Activated CD8-positive, alpha-beta memory T cell treated with anti-CD3 and anti-CD28 coated beads, Interleukin-2, amount 10 ng/mL, durations not matched to agents 7 days and 5 days (primary cell): ENCODE measurements around the gene SLC39A13. TPM values are rescaled to one million over a fixed set of nuclear protein-coding genes. Genes with fewer than 3 reads are reported as not detected.

Source experiments
- ATAC-seq: fragments of 150-1000 bp; cut with Tn5 transposase; one replicate; pipeline ENCODE4 v1.10.0; 2021; ENCODE audit warnings: moderate library complexity
- CTCF ChIA-PET: fragments of 350-600 bp; sonication (Branson Sonifier 250); formaldehyde crosslinking; loops from one replicate; lab custom pipeline; 2021; ENCODE audit warnings: antibody characterized with exemption; lab: Charles Lee
- DNase-seq: peaks from one replicate; pipeline ENCODE4 v3.0.0-alpha.2; 2020
- H3K27ac Mint-ChIP-seq: one replicate; pipeline ENCODE4 v1.8.0; 2021; ENCODE audit warnings: mild to moderate bottlenecking, mixed read lengths
- H3K27me3 Mint-ChIP-seq: one replicate; pipeline ENCODE4 v1.8.0; 2021; ENCODE audit warnings: mixed read lengths
- H3K36me3 Mint-ChIP-seq: one replicate; pipeline ENCODE4 v1.8.0; 2021; ENCODE audit warnings: mild to moderate bottlenecking, mixed read lengths
- H3K4me1 Mint-ChIP-seq: one replicate; pipeline ENCODE4 v1.8.0; 2021; ENCODE audit warnings: mixed read lengths
- H3K4me3 Mint-ChIP-seq: one replicate; pipeline ENCODE4 v1.8.0; 2021; ENCODE audit warnings: mild to moderate bottlenecking, moderate library complexity, mixed read lengths
- H3K9me3 Mint-ChIP-seq: one replicate; pipeline ENCODE4 v1.8.0; 2022; ENCODE audit warnings: low read depth, mixed read lengths
- total RNA-seq, 2 experiments: library from RNA; stranded (reverse); gene quantifications; one replicate each; pipeline ENCODE4 v1.2.3, GENCODE V29; 2021

SLC39A13 gene
- total RNA-seq, 2 experiments from 2014 or later: 18.2 to 22.1 TPM

GRCh38 chr11:47388697-47389576 lies 19.5 kb upstream of the SLC39A13 start:
- Mint-ChIP-seq H3K4me3 (no peak overlapping the region), H3K27me3 (no peaks in the 10 kb centered on the region), H3K4me1 (peaks cover 19% of the 10 kb centered on the region), H3K36me3 (no peaks in the 10 kb centered on the region), H3K27ac (no peak overlapping the region), H3K9me3 (no peaks in the 10 kb centered on the region)
- ATAC-seq (no peak), DNase-seq (no peak)
- CTCF ChIA-PET: interaction anchor here (1.3 to 11.4 kb wide), 4 partner anchors 8 to 21 kb away, joined by 4 to 90 read pairs (median 30); partner anchors contain the start of gene SLC39A13

GRCh38 chr11:47389577-47390421 lies 18.6 kb upstream of the SLC39A13 start:
- Mint-ChIP-seq H3K27ac (peak overlapping the region; percentile 30), H3K4me3 (no peak overlapping the region), H3K36me3 (no peaks in the 10 kb centered on the region), H3K9me3 (no peaks in the 10 kb centered on the region), H3K27me3 (no peaks in the 10 kb centered on the region), H3K4me1 (peaks cover 28% of the 10 kb centered on the region)
- no peak for DNase-seq
- no peak for ATAC-seq
- CTCF ChIA-PET: interaction anchor here (1.8 to 11.4 kb wide), 3 partner anchors 9 to 20 kb away, joined by 6 to 90 read pairs (median 53); partner anchors contain the start of gene SLC39A13

- Mint-ChIP-seq H3K9me3 (no peaks in the 10 kb centered on the region), H3K36me3 (no peaks in the 10 kb centered on the region), H3K27me3 (no peaks in the 10 kb centered on the region), H3K27ac (no peak overlapping the region), H3K4me1 (peaks cover 31% of the 10 kb centered on the region), H3K4me3 (no peak overlapping the region)
- CTCF ChIA-PET: interaction anchor here (1.8 to 11.4 kb wide), 3 partner anchors 10 to 20 kb away, joined by 6 to 90 read pairs (median 53); partner anchors contain the start of gene SLC39A13
- ATAC-seq (no peak), DNase-seq (no peak)
Measured at GRCh38 chr11:47390422-47390760, 18.0 kb upstream of the SLC39A13 start.

- ATAC-seq: no peak
- Mint-ChIP-seq H3K36me3 (no peaks in the 10 kb centered on the region), H3K4me3 (no peak overlapping the region), H3K4me1 (peaks cover 35% of the 10 kb centered on the region), H3K27ac (no peak overlapping the region), H3K27me3 (no peaks in the 10 kb centered on the region), H3K9me3 (no peaks in the 10 kb centered on the region)
- DNase-seq: no peak
- CTCF ChIA-PET: interaction anchor here (1.7 to 11.4 kb wide), 3 partner anchors 12 to 19 kb away, joined by 3 to 90 read pairs (median 53); partner anchors contain the start of gene SLC39A13
Measured at GRCh38 chr11:47391077-47391583, 17.3 kb upstream of the SLC39A13 start.

GRCh38 chr11:47391711-47392432 lies 16.5 kb upstream of the SLC39A13 start:
- ATAC-seq: no peak
- Mint-ChIP-seq H3K27me3 (no peaks in the 10 kb centered on the region), H3K27ac (peak overlapping the region; percentile 36), H3K4me3 (no peak overlapping the region), H3K4me1 (peaks cover 35% of the 10 kb centered on the region), H3K36me3 (no peaks in the 10 kb centered on the region), H3K9me3 (no peaks in the 10 kb centered on the region)
- DNase-seq: no peak
- CTCF ChIA-PET: interaction anchor here (1.2 to 11.4 kb wide), 7 partner anchors 11 to 160 kb away, joined by 3 to 90 read pairs (median 7); partner anchors contain the start of gene SLC39A13

- H3K9me3 Mint-ChIP-seq: no peaks in the 10 kb centered on the region
- no peaks in the 10 kb centered on the region for H3K36me3 Mint-ChIP-seq
- H3K27me3 Mint-ChIP-seq: no peaks in the 10 kb centered on the region
- H3K4me1 Mint-ChIP-seq: peaks cover 35% of the 10 kb centered on the region
- DNase-seq (no peak), ATAC-seq (no peak)
- CTCF ChIA-PET: interaction anchor here (0.5 to 11.4 kb wide), 8 partner anchors 10 to 933 kb away, joined by 3 to 90 read pairs (median 4); partner anchors contain the start of gene SLC39A13
- no peak overlapping the region for H3K4me3 Mint-ChIP-seq
- no peak overlapping the region for H3K27ac Mint-ChIP-seq
Measured at GRCh38 chr11:47392546-47393162, 15.7 kb upstream of the SLC39A13 start.

- Mint-ChIP-seq H3K4me1 (peaks cover 35% of the 10 kb centered on the region), H3K9me3 (no peaks in the 10 kb centered on the region), H3K4me3 (no peak overlapping the region), H3K36me3 (no peaks in the 10 kb centered on the region), H3K27ac (peak overlapping the region; percentile 86), H3K27me3 (no peaks in the 10 kb centered on the region)
- no peak for DNase-seq
- CTCF ChIA-PET: interaction anchor here (0.5 to 11.4 kb wide), 6 partner anchors 9 to 934 kb away, joined by 3 to 90 read pairs (median 6); partner anchors contain the start of gene SLC39A13
- ATAC-seq: no peak
Measured at GRCh38 chr11:47393163-47394049, 15.0 kb upstream of the SLC39A13 start.

- CTCF ChIA-PET: interaction anchor here (1.7 to 11.4 kb wide), 3 partner anchors 9 to 20 kb away, joined by 7 to 90 read pairs (median 34); partner anchors contain the start of gene SLC39A13
- Mint-ChIP-seq H3K9me3 (no peaks in the 10 kb centered on the region), H3K27me3 (no peaks in the 10 kb centered on the region), H3K36me3 (no peaks in the 10 kb centered on the region), H3K27ac (peak overlapping the region; percentile 86), H3K4me1 (peaks cover 33% of the 10 kb centered on the region), H3K4me3 (no peak overlapping the region)
- no peak for DNase-seq
- no peak for ATAC-seq
Measured at GRCh38 chr11:47394050-47394321, 14.4 kb upstream of the SLC39A13 start.

- CTCF ChIA-PET: interaction anchor here (3.4 to 11.4 kb wide), 2 partner anchors 15 to 21 kb away, joined by 34 to 90 read pairs; partner anchors contain the start of gene SLC39A13
- peak; percentile 78 for DNase-seq
Measured at GRCh38 chr11:47394322-47395222, 13.8 kb upstream of the SLC39A13 start.

GRCh38 chr11:47395223-47396048 lies 13.0 kb upstream of the SLC39A13 start:
- no peaks in the 10 kb centered on the region for H3K27me3 Mint-ChIP-seq
- H3K4me3 Mint-ChIP-seq: no peak overlapping the region
- peak overlapping the region; percentile 86 for H3K27ac Mint-ChIP-seq
- CTCF ChIA-PET: interaction anchor here (3.4 to 11.4 kb wide), 2 partner anchors 15 to 22 kb away, joined by 34 to 90 read pairs; partner anchors contain the start of gene SLC39A13
- DNase-seq: no peak
- no peaks in the 10 kb centered on the region for H3K36me3 Mint-ChIP-seq
- H3K9me3 Mint-ChIP-seq: no peaks in the 10 kb centered on the region
- ATAC-seq: peak; percentile 3
- H3K4me1 Mint-ChIP-seq: peaks cover 26% of the 10 kb centered on the region

More at GRCh38 chr11:47394322-47395222, 13.8 kb upstream of the SLC39A13 start:
- Mint-ChIP-seq H3K27ac (peak overlapping the region; percentile 86), H3K4me3 (no peak overlapping the region), H3K27me3 (no peaks in the 10 kb centered on the region), H3K36me3 (no peaks in the 10 kb centered on the region), H3K9me3 (no peaks in the 10 kb centered on the region), H3K4me1 (peaks cover 29% of the 10 kb centered on the region)
- peak; percentile 86 for ATAC-seq
